Brain pericyte (primary cell): ENCODE data around the gene CCL13.

ENCODE experiments used
- DNase-seq: peaks from one replicate; pipeline ENCODE4 v3.0.0-alpha.2; 2012; ENCODE audit warnings: low read depth, low spot score

CCL13 gene

GRCh38 chr17:34363183-34363661 lies 6.9 kb downstream of the CCL13 start, which contains the start of gene CCL1:
TSS of gene CCL1 (minus strand) at chr17:34363233. CDS start at chr17:34363161, 72 bp downstream.
- no peak for DNase-seq

GRCh38 chr17:34364751-34365150 lies 8.5 kb downstream of the CCL13 start:
- no peak for DNase-seq

- DNase-seq: no peak
Measured at GRCh38 chr17:34365340-34365739, 9.1 kb downstream of the CCL13 start.

- DNase-seq: no peak
Measured at GRCh38 chr17:34366010-34366409, 9.7 kb downstream of the CCL13 start.

- no peak for DNase-seq
Measured at GRCh38 chr17:34366529-34367107, 10.3 kb downstream of the CCL13 start.

GRCh38 chr17:34367486-34368195 lies 11.4 kb downstream of the CCL13 start:
- no peak for DNase-seq

- no peak for DNase-seq
Measured at GRCh38 chr17:34368196-34368945, 12.1 kb downstream of the CCL13 start.

GRCh38 chr17:34368946-34369500 lies 12.7 kb downstream of the CCL13 start:
- no peak for DNase-seq

GRCh38 chr17:34369571-34369970 lies 13.3 kb downstream of the CCL13 start:
- DNase-seq: no peak

GRCh38 chr17:34370376-34370996 lies 14.2 kb downstream of the CCL13 start:
- DNase-seq: no peak

- no peak for DNase-seq
Measured at GRCh38 chr17:34370997-34371395, 14.7 kb downstream of the CCL13 start.

- no peak for DNase-seq
Measured at GRCh38 chr17:34371405-34372100, 15.3 kb downstream of the CCL13 start.

GRCh38 chr17:34374457-34374856 lies 18.2 kb downstream of the CCL13 start:
- no peak for DNase-seq

GRCh38 chr17:34375426-34375997 lies 19.2 kb downstream of the CCL13 start:
- no peak for DNase-seq

GRCh38 chr17:34377078-34377823 lies 21.0 kb downstream of the CCL13 start:
- DNase-seq: no peak

- DNase-seq: no peak
Measured at GRCh38 chr17:34378664-34379101, 22.4 kb downstream of the CCL13 start.

- DNase-seq: no peak
Measured at GRCh38 chr17:34379868-34380267, 23.6 kb downstream of the CCL13 start.

GRCh38 chr17:34382621-34383124 lies 26.4 kb downstream of the CCL13 start:
- no peak for DNase-seq

- DNase-seq: no peak
Measured at GRCh38 chr17:34383216-34383615, 26.9 kb downstream of the CCL13 start.

- no peak for DNase-seq
Measured at GRCh38 chr17:34384271-34384670, 28.0 kb downstream of the CCL13 start.
